PC-3 (cell line): Measurements from ENCODE around the gene VCX2.

ENCODE experiments used
- EZH2 ChIP-seq: fragments of 300-600 bp; sonication (generic); IDR thresholded peaks from one replicate; pipeline ENCODE4 v1.6.1; 2017; ENCODE audit warnings: antibody characterized with exemption, mild to moderate bottlenecking, low read length; ENCODE audit not compliant: unreplicated experiment
- TF ChIP-seq, protein P1 (sequence below): fragments of 300-600 bp; sonication (generic); conservative IDR thresholded peaks from 2 replicates; pipeline ENCODE4 v1.5.1; 2017; ENCODE audit warnings: antibody characterized with exemption, low read depth, mild to moderate bottlenecking, low read length

DNA sequence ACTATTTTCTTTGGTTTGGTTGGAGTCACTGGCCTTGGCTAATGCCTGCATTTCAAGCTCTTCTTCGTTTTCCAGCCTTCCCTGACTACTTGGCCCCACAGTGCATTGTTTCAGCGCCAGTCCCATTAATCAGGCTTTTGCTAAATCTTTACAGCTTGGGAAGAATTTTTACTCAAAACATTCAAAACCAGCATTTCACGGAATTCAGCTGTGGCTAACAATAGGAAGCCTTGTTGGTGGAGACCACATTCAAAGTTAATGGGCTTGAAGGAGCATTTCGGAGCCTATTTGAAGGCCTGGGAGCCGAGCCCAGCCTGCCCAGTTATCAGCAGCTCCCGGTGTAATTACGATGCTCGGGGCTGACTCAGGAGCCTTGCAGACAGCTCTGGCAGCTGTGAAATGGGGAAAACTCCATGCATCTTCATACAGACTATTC is 30.8 kb upstream of the VCX2 start:
- TF ChIP-seq, protein P1, sequence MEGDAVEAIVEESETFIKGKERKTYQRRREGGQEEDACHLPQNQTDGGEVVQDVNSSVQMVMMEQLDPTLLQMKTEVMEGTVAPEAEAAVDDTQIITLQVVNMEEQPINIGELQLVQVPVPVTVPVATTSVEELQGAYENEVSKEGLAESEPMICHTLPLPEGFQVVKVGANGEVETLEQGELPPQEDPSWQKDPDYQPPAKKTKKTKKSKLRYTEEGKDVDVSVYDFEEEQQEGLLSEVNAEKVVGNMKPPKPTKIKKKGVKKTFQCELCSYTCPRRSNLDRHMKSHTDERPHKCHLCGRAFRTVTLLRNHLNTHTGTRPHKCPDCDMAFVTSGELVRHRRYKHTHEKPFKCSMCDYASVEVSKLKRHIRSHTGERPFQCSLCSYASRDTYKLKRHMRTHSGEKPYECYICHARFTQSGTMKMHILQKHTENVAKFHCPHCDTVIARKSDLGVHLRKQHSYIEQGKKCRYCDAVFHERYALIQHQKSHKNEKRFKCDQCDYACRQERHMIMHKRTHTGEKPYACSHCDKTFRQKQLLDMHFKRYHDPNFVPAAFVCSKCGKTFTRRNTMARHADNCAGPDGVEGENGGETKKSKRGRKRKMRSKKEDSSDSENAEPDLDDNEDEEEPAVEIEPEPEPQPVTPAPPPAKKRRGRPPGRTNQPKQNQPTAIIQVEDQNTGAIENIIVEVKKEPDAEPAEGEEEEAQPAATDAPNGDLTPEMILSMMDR: no peak
- TF ChIP-seq EZH2: no peak
